GM12891 (cell line): Measurements from ENCODE around the gene MTX2.
"Not testable (repeated sequence)": the region's sequence is repeated elsewhere in the genome, so short reads cannot be mapped to it uniquely, and the experiment has no call there.

ENCODE experiments used
- DNase-seq: peaks from one replicate; pipeline ENCODE4 v3.0.0; 2011; ENCODE audit warnings: low spot score; ENCODE audit not compliant: insufficient read length
- FAIRE-seq: peaks from 2 replicates; lab custom pipeline; 2011; peaks lifted over from hg19 to GRCh38; lab: Jason Lieb, UNC
- PAX5 ChIP-seq: IDR thresholded peaks from 2 replicates; pipeline ENCODE4 v1.6.1; 2011; ENCODE audit warnings: low read length, moderate library complexity, mild to moderate bottlenecking; ENCODE audit not compliant: insufficient read depth, severe bottlenecking
- POLR2A ChIP-seq: IDR thresholded peaks from 2 replicates; pipeline ENCODE4 v1.6.1; 2011; ENCODE audit warnings: low read depth, low read length, control low read depth
- POLR2AphosphoS5 ChIP-seq: IDR thresholded peaks from 2 replicates; pipeline ENCODE4 v1.6.1; 2011; ENCODE audit warnings: low read depth, low read length, control low read depth
- POU2F2 ChIP-seq: IDR thresholded peaks from 2 replicates; pipeline ENCODE4 v1.6.1; 2011; ENCODE audit warnings: low read depth, mild to moderate bottlenecking, control low read depth, low read length, moderate library complexity
- SPI1 ChIP-seq: IDR thresholded peaks from 2 replicates; pipeline ENCODE4 v1.6.1; 2011; ENCODE audit warnings: low read depth, low read length, control low read depth
- TAF1 ChIP-seq: IDR thresholded peaks from 2 replicates; pipeline ENCODE4 v1.6.1; 2011; ENCODE audit warnings: low read depth, low read length, control low read depth

Gene MTX2

DNA sequence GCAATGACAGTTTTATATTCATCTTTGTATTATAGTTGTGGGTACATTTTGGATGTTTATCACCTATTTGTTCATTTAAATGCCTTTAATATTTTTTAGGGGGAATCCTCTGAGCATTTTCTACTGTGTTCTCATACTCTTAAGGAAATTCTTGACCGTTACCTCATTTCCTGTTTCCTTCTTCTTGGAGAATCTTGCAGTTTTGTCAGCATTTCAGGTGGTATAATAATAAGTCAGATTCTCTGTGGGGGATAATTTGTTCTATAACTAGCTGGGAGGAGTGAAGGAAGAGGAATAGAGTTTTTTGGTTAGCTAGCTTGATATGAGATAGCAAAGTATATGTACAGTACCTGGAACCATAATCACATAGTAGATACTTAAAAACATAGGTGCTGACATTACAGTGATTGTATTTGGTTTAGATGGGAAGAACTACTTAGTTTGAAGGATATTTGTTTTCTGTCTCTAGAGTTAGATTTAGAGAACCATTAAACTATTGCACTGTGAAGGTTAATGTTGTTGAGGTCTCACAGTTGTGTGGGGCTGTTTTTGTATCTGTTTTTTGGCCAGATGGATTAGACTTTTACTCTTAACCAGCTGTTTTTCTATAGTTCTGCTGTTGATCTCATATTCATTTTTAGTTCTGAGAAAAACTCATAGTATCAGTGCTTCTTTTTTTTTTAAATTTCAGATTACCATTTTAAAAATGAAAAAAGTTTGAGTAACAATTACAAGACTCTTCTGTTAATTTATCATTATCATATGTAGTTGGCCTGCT, 14.2 kb downstream of the MTX2 start:
- no peak for TF ChIP-seq POLR2AphosphoS5
- TF ChIP-seq TAF1 = no peak
- TF ChIP-seq POLR2A = no peak
- no peak for TF ChIP-seq PAX5
- TF ChIP-seq POU2F2 = no peak
- TF ChIP-seq SPI1 = no peak
- DNase-seq = no peak
- FAIRE-seq = no peak

DNA sequence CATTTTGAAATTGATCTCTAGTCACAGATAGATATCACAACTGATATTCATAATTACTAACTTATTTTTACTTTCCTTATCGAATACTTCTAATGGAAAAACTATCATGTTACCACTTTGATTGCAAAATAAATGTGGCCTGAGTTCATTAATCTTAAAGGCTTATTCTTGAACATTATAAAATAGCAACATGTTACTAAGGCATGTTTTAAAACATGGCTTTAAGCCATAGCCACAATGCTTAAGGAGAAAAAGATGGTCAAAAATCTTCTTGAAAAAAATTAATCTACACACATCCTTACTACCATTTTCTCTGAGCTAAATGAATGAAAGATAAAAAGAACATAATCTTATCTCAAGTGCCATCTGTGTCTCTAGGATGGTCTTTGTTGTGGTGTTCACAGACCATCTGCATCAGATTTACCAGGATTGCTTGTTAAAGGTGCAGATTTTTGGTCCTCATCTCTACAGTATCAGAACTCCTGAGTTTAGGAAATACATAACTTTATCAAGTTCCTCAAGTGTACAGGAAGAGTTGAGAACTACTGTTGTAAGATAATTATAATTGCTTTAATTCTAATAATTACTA, 15.3 kb downstream of the MTX2 start:
- FAIRE-seq (no peak), DNase-seq (no peak)
- no peak for TF ChIP-seq POU2F2
- no peak for TF ChIP-seq POLR2A
- no peak for TF ChIP-seq TAF1
- TF ChIP-seq POLR2AphosphoS5 = no peak
- TF ChIP-seq SPI1 = no peak
- TF ChIP-seq PAX5 = no peak

DNA sequence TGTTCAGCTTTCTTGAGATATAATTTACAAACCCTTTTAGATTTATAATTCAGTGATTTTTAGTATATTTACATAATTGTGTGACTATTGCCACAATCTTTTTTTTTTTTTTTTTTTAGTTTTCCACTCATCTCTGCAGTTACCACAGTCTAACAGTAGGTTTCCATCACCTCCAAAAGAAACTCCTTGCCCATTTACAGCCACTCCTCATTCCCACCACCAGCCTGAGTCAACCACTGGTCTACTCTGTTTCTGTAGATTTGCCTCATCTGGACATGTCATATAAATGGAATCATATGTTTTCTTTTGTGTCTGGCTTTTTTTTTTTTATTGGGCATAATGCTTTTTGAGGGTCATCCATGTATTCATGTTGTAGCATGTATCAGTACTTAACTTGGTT, 16.1 kb downstream of the MTX2 start:
- TF ChIP-seq POLR2A (no peak), PAX5 (no peak), POU2F2 (no peak), TAF1 (no peak), SPI1 (no peak), POLR2AphosphoS5 (no peak)
- no peak for FAIRE-seq
- no peak for DNase-seq

DNA sequence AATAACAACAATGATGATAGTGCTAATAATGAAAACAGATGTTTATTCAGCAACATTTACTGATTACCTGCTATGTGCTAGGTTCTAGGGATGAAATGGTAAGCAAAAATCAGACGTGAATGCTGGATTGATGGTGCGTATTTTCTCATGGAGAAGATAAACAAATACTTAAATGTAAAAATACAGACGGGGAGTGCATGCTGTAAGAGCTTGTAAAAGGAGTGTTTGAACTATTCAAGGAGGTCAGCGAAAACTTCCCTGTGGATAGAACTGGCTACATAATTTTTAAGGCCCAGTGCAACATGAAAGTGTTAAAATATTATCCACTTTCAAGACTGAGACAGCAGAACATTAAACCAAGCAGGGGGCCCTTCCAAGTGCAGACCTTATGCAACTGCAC, 22.1 kb downstream of the MTX2 start:
- FAIRE-seq = no peak
- no peak for TF ChIP-seq TAF1
- TF ChIP-seq POLR2AphosphoS5 = no peak
- no peak for TF ChIP-seq POU2F2
- no peak for TF ChIP-seq SPI1
- no peak for TF ChIP-seq POLR2A
- no peak for TF ChIP-seq PAX5
- no peak for DNase-seq

DNA sequence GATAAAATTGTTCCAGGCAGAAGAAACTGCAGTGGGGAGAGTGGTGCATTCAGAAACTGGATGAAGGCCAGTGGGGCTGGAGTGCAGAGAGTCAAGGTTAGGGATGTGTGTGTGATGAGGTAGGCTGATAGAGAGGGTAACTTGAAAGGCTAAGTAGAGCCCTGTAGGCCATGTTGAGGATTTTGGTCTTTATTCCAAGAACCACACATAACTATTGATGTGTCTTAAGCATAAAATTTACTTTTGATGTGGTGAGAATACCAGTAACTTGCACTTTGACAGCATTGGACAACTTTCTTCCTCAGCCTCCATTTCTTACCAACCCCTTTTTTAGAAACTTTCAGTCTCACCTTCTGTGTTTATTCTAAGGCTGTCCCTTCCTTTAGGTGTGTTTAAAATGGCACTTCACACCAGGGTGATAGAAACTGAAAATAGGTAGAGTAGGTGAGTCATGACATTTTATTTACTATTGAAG, 22.6 kb downstream of the MTX2 start:
- FAIRE-seq (peak; percentile 79), DNase-seq (no peak)
- TF ChIP-seq SPI1 (no peak), POLR2AphosphoS5 (no peak), PAX5 (no peak), TAF1 (no peak), POLR2A (no peak), POU2F2 (no peak)

GRCh38 chr2:176292608-176293007, 23.4 kb downstream of the MTX2 start:
- DNase-seq = no peak
- FAIRE-seq = no peak
- no peak for TF ChIP-seq TAF1
- TF ChIP-seq PAX5 = no peak
- no peak for TF ChIP-seq POU2F2
- TF ChIP-seq SPI1 = no peak
- no peak for TF ChIP-seq POLR2AphosphoS5
- no peak for TF ChIP-seq POLR2A

DNA sequence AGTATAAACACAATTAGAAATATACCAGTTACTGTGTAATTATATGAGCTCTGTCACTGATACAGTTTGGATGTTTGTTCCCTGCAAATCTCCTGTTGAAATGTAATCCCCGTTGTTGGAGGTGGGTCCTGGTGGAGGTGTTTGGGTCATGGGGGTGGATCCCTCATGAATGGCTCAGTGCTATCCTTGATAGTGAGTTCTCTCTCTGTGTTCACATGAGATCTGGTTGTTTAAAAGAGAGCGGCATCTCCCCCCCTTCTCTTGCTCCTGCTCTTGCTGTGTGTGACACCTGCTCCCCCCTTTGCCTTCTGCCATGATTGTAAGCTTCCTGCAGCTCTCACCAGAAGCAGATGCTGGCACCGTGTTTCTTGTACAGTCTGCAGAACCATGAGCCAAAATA, 24.1 kb downstream of the MTX2 start:
- DNase-seq = no peak
- no peak for FAIRE-seq
- no peak for TF ChIP-seq SPI1
- no peak for TF ChIP-seq TAF1
- TF ChIP-seq POLR2AphosphoS5 = no peak
- no peak for TF ChIP-seq POLR2A
- TF ChIP-seq PAX5 = no peak
- no peak for TF ChIP-seq POU2F2

DNA sequence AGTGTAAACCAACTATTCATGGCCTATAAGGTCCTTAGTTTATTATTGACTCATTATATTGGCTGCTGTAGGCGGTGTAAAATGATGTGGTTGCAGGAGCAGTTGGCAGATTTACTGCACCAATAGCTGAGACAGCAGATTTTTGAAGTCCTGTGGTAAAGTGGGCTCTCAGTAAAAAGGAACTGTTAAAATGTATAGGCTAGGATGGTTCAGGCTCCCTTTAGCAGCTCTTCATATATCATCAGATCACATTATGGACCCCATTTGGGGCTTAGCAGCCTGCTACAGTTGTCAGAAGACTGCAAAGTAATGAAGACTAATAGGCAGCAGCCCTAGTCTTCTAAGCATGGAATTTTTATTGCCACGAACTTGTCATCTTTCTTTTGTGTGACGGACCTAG, 27.8 kb downstream of the MTX2 start:
- FAIRE-seq (no peak), DNase-seq (no peak)
- TF ChIP-seq POLR2AphosphoS5 = no peak
- TF ChIP-seq PAX5 = no peak
- TF ChIP-seq POLR2A = no peak
- TF ChIP-seq POU2F2 = no peak
- TF ChIP-seq SPI1 = no peak

DNA sequence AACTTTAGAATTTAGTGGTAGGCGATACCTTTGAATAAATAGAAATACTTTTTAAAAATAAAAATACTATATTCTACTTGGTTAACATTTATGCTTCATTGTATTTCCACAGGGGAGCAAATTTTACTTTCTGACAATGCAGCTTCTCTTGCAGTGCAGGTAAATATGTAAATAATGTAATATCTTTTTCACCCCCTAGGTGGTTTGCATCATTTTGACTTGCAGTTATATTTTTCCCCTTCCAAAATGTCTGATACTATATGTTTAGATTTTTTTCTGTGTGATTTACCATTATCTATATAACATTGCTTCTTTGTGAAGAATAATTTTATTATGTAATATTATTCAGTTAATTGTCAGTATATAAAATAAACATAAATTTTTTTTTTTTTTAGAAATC, 28.5 kb downstream of the MTX2 start:
- DNase-seq (no peak), FAIRE-seq (no peak)
- TF ChIP-seq POU2F2 = no peak
- TF ChIP-seq PAX5 = no peak
- no peak for TF ChIP-seq POLR2A
- TF ChIP-seq TAF1 = no peak
- no peak for TF ChIP-seq SPI1
- no peak for TF ChIP-seq POLR2AphosphoS5

DNA sequence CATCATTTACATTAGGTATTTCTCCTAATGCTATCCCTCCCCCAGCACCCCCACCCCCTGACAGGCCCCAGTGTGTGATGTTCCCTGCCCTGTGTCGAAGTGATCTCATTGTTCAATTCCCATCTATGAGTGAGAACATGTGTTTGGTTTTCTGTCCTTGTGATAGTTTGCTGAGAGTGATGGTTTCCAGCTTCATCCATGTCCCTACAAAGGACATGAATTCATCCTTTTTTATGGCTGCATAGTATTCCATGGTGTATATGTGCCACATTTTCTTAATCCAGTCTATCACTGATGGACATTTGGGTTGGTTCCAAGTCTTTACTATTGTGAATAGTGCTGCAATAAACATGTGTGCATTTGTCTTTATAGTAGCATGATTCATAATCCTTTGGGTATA, 36.8 kb downstream of the MTX2 start:
- not testable (repeated sequence) for DNase-seq, FAIRE-seq
